Measurements from ENCODE around the gene SMYD2. TPM values are rescaled to one million over a fixed set of nuclear protein-coding genes. Genes with fewer than 3 reads are reported as not detected.

SMYD2 gene
- polyA plus RNA-seq, 1 donor from 2014 or later = 36.9 TPM

GRCh38 chr1:214281720-214282629 is 1.0 kb downstream of the SMYD2 start:
- H2AFZ ChIP-seq (ENCODE audit: low read depth, low read length) = no peak overlapping the region
- H3K9me3 ChIP-seq (ENCODE audit: low read length) = no peaks in the 10 kb centered on the region
- no peaks in the 10 kb centered on the region for H3K79me2 ChIP-seq (replicated peaks; ENCODE audit: insufficient read depth, low read length)
- H3K9ac ChIP-seq (ENCODE audit: low read length) = peak overlapping the region; percentile 87
- no peaks in the 10 kb centered on the region for H3K9me2 ChIP-seq (ENCODE audit: insufficient read depth, low read length)
- peak overlapping the region; percentile 60 for H3K4me2 ChIP-seq (ENCODE audit: low read length)
- no peaks in the 10 kb centered on the region for H3K36me3 ChIP-seq (ENCODE audit: insufficient read depth, low read length)
- no peak for TF ChIP-seq TAF1 (IDR thresholded peaks at IDR 0.05; ENCODE audit: low read depth)
- TF ChIP-seq SMC3 (conservative IDR thresholded peaks at IDR 0.05; ENCODE audit: poor library complexity) = no peak
- TF ChIP-seq EP300 (conservative IDR thresholded peaks at IDR 0.05; ENCODE audit: poor library complexity, severe bottlenecking) = no peak
- no peak for TF ChIP-seq POLR2AphosphoS5 (IDR thresholded peaks at IDR 0.05)
- no peak for TF ChIP-seq RAD21 (conservative IDR thresholded peaks at IDR 0.05)
- TF ChIP-seq EZH2 (IDR thresholded peaks at IDR 0.05; ENCODE audit: borderline replicate concordance, insufficient read depth, low read length, poor library complexity, severe bottlenecking) = no peak
- TF ChIP-seq REST (IDR thresholded peaks at IDR 0.05; ENCODE audit: borderline replicate concordance) = no peak
- no peak for TF ChIP-seq CTCF (IDR thresholded peaks at IDR 0.05; ENCODE audit: poor library complexity, severe bottlenecking)
- no peak for TF ChIP-seq MXI1 (conservative IDR thresholded peaks at IDR 0.05; ENCODE audit: poor library complexity, severe bottlenecking)
- no peak overlapping the region for H3K27ac ChIP-seq (ENCODE audit: low read length)
- H3K27me3 ChIP-seq (ENCODE audit: insufficient read depth, low read depth, low read length) = no peaks in the 10 kb centered on the region
- H3K4me3 ChIP-seq (ENCODE audit: low read length) = peak overlapping the region; percentile 87
- peaks cover 8% of the 10 kb centered on the region for H3F3A ChIP-seq (ENCODE audit: insufficient read depth, low read length, poor library complexity, severe bottlenecking)
- no peaks in the 10 kb centered on the region for H4K20me1 ChIP-seq (ENCODE audit: insufficient read depth)

GRCh38 chr1:214282630-214283242 is 1.8 kb downstream of the SMYD2 start:
- Histone ChIP-seq H4K20me1 (ENCODE audit: insufficient read depth) (no peaks in the 10 kb centered on the region), H3K9ac (ENCODE audit: low read length) (no peak overlapping the region), H3K4me3 (ENCODE audit: low read length) (peak overlapping the region; percentile 87), H3K4me2 (ENCODE audit: low read length) (no peak overlapping the region), H3F3A (ENCODE audit: insufficient read depth, low read length, poor library complexity, severe bottlenecking) (peaks cover 8% of the 10 kb centered on the region), H3K9me2 (ENCODE audit: insufficient read depth, low read length) (no peaks in the 10 kb centered on the region), H3K27ac (ENCODE audit: low read length) (no peak overlapping the region), H3K79me2 (replicated peaks; ENCODE audit: insufficient read depth, low read length) (no peaks in the 10 kb centered on the region), H3K36me3 (ENCODE audit: insufficient read depth, low read length) (no peaks in the 10 kb centered on the region), H3K9me3 (ENCODE audit: low read length) (no peaks in the 10 kb centered on the region), H3K27me3 (ENCODE audit: insufficient read depth, low read depth, low read length) (no peaks in the 10 kb centered on the region), H2AFZ (ENCODE audit: low read depth, low read length) (no peak overlapping the region)
- TF ChIP-seq EP300 (conservative IDR thresholded peaks at IDR 0.05; ENCODE audit: poor library complexity, severe bottlenecking) = no peak
- TF ChIP-seq REST (IDR thresholded peaks at IDR 0.05; ENCODE audit: borderline replicate concordance) = no peak
- no peak for TF ChIP-seq SMC3 (conservative IDR thresholded peaks at IDR 0.05; ENCODE audit: poor library complexity)
- TF ChIP-seq TAF1 (IDR thresholded peaks at IDR 0.05; ENCODE audit: low read depth) = no peak
- TF ChIP-seq RAD21 (conservative IDR thresholded peaks at IDR 0.05) = no peak
- no peak for TF ChIP-seq POLR2AphosphoS5 (IDR thresholded peaks at IDR 0.05)
- TF ChIP-seq CTCF (IDR thresholded peaks at IDR 0.05; ENCODE audit: poor library complexity, severe bottlenecking) = no peak
- TF ChIP-seq MXI1 (conservative IDR thresholded peaks at IDR 0.05; ENCODE audit: poor library complexity, severe bottlenecking) = no peak
- TF ChIP-seq EZH2 (IDR thresholded peaks at IDR 0.05; ENCODE audit: borderline replicate concordance, insufficient read depth, low read length, poor library complexity, severe bottlenecking) = no peak

Measured in neural cell (in vitro differentiated cells).